NB4 (cell line): ENCODE data around the gene SLCO3A1.

Experiments
- CTCF ChIP-seq: IDR thresholded peaks from one replicate; pipeline ENCODE4 v1.5.1; 2012; ENCODE audit warnings: low read depth, low read length
- MAX ChIP-seq: IDR thresholded peaks from 2 replicates; pipeline ENCODE4 v1.6.1; 2011; ENCODE audit warnings: low read depth, low read length
- MYC ChIP-seq: IDR thresholded peaks from 2 replicates; pipeline ENCODE4 v1.6.1; 2011; ENCODE audit warnings: low read depth, low read length
- POLR2A ChIP-seq: IDR thresholded peaks from 2 replicates; pipeline ENCODE4 v1.6.1; 2011; ENCODE audit warnings: mild to moderate bottlenecking; ENCODE audit not compliant: insufficient read length; ENCODE audit errors: extremely low read depth

GRCh38 chr15:91925794-91926193, 72.3 kb downstream of the SLCO3A1 start:
- TF ChIP-seq CTCF (no peak), POLR2A (no peak), MAX (no peak), MYC (no peak)
